Fibroblast of lung (primary cell): ENCODE results near the gene WTAP.

Source experiments
- EZH2 ChIP-seq: IDR thresholded peaks from 2 replicates; pipeline ENCODE4 v1.5.1; 2012; ENCODE audit warnings: low read length, control low read depth, mild to moderate bottlenecking; ENCODE audit errors: missing control alignments
- TF ChIP-seq, protein P1 (sequence below), 2 donors: IDR thresholded peaks in 1 of 2; conservative IDR thresholded peaks in 1 of 2; 1 replicate in 1 of 2; 2 replicates in 1 of 2; pipeline ENCODE4 v1.5.1; 2011 to 2012; ENCODE audit warnings: low read length in 2 of 2, control low read depth in 1 of 2, inconsistent platforms in 1 of 2, low read depth in 1 of 2, mild to moderate bottlenecking in 1 of 2

DNA sequence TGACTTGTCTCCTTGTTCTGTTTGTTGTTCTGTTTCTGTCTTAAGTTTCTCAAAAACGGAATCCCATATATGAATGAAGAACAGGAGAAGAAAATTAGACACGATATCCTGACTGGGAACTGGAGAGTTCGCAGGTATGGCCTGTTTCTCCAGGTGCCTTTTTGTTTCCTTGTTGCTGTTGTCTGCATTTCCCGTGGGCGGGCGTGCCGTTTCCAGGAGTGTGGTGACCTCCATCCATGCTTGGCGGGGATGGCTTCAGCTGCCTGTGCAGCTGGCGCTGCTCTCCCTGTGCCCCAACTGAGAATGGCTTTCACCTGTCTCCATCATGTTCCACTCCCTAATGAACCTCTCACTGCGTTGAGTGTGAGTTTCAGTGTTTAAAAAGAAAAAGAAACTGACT is 77.2 kb downstream of the WTAP start:
- TF ChIP-seq, protein P1, sequence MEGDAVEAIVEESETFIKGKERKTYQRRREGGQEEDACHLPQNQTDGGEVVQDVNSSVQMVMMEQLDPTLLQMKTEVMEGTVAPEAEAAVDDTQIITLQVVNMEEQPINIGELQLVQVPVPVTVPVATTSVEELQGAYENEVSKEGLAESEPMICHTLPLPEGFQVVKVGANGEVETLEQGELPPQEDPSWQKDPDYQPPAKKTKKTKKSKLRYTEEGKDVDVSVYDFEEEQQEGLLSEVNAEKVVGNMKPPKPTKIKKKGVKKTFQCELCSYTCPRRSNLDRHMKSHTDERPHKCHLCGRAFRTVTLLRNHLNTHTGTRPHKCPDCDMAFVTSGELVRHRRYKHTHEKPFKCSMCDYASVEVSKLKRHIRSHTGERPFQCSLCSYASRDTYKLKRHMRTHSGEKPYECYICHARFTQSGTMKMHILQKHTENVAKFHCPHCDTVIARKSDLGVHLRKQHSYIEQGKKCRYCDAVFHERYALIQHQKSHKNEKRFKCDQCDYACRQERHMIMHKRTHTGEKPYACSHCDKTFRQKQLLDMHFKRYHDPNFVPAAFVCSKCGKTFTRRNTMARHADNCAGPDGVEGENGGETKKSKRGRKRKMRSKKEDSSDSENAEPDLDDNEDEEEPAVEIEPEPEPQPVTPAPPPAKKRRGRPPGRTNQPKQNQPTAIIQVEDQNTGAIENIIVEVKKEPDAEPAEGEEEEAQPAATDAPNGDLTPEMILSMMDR (conservative IDR thresholded peaks at IDR 0.05 in 1 of 2, IDR thresholded peaks at IDR 0.05 in 1 of 2; ENCODE audit: low read depth in 1 of 2, low read length in 2 of 2): no peak
- TF ChIP-seq EZH2: no peak
